Stimulated activated CD8-positive, alpha-beta memory T cell treated with anti-CD3 and anti-CD28 coated beads, Interleukin-7, amount 100 ng/mL, for 1 hour (primary cell): ENCODE data around the gene DESI1.
"Not testable (repeated sequence)": the region's sequence is repeated elsewhere in the genome, so short reads cannot be mapped to it uniquely, and the experiment has no call there.

Experiments used
- DNase-seq, 2 donors: peaks; one replicate each; pipeline ENCODE4 v3.0.0-alpha.2; 2020; ENCODE audit warnings: low read depth in 2 of 2

The DESI1 gene

DNA sequence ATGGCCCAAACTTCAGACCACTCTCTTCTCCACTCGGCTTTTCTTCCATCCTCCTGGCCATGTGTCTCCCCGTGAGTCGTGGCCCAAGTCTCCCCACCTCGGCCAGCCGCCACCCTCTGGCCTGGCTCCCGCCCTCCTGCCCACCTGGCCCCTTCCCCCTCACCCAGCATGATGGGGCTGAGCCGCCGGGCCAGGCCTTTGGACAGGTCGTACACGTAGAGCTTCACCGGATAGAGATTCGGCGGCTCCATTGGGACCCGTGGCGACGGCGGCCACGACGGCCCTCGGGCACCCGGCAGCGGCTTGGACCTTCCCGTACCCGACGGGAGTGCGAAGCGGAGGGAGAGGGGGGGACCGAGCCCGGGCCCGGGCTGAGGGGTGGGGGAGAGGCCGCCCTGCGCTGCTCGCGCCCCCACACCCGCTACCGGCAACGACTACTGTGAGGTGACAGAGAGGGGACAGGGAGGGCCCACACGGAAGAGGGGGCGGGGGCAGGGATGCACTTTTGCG, at the start of gene DESI1:
TSS of gene DESI1 (minus strand) at position 455 of the 510 bp plus-strand sequence. CDS start at position 251, 204 bp downstream.
- peak in 1 of 2 donors; percentile 5 for DNase-seq

DNA sequence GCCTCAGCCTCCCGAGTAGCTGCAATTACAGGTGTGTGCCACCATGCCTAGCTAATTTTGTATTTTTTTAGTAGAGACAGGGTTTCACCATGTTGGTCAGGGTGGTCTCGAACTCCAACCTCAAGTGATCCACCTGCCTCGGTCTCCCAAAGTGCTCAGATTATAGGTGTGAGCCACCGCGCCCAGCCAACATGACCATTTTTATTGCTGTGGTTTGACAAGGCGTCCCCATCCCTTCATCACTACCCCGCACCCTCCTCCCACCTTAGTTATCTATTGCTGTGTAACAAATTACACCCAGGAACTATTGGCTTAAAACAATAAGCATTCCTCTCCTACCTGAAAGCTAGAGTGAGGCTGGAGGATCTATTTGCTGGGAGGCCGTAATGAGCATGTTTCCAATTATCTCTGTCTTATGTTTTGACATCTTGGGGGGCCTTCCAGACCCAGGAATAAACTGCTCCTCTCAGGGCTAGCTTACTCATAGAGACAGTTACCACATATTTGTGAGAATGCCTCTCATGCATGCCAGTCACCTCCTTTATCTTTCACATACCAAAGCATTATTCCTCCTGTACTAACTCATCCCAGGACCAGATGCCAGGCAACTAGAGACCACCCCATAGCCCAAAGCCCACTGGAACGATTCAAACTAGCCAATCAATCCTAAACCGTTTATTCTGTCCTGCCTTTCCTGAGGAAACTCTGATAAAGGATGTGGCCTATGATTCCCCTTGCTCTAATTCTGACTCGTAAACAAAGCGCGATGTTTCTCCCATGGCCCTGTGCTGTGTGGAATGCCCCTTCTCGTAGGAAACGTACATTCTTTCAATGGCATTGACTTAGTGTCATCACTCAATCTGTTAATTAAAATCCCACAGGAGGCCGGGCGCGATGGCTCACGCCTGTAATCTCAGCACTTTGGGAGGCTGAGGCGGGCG, 48.4 kb upstream of the DESI1 start:
- DNase-seq, result no peak

DNA sequence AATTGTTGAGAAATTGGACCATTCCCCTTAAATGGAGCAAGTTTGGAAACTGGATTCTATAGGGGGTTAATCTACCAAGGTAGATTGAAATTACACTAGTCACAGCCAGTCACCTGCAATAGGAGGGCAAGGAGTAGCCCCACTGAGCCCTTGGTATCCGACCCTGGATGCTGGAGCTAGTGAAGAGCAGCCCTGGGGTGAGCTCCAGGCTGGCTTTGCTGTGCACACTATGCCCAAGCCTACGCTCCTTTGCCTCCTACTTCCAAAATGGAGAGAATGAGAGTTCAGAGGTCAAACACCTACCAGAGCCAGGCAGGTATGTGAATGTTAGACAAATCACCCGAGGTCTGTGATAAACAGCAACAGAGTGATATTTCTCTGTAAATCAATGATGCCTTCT, 44.1 kb upstream of the DESI1 start:
- no peak for DNase-seq

DNA sequence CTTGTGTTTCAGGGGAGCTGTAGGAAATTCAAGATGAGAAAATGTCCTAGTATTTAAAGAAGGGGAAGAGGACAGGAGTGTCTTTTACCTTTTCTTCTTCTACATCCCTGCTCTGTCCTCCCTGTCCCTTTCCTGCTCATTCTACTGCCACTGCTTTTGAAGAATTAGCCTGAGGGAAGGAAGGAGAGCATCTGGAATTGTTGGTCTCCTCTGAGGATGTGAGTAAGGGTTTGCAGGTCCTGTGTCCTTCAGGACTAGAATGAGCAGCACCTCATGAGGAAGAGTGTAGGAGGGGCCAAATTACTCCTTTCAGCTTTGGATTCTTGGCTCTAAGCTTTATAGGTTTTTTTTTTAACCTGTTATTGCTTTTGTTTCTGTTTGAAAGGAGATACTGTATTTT, 43.6 kb upstream of the DESI1 start:
- DNase-seq, result no peak

DNA sequence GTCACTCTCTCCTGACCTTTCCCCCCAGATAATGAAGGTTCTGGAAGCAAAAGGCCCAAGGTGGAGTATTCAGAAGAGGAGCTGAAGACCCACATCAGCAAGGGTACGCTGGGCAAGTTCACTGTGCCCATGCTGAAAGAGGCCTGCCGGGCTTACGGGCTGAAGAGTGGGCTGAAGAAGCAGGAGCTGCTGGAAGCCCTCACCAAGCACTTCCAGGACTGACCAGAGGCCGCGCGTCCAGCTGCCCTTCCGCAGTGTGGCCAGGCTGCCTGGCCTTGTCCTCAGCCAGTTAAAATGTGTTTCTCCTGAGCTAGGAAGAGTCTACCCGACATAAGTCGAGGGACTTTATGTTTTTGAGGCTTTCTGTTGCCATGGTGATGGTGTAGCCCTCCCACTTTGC, 42.8 kb upstream of the DESI1 start:
- DNase-seq, result not testable (repeated sequence)

DNA sequence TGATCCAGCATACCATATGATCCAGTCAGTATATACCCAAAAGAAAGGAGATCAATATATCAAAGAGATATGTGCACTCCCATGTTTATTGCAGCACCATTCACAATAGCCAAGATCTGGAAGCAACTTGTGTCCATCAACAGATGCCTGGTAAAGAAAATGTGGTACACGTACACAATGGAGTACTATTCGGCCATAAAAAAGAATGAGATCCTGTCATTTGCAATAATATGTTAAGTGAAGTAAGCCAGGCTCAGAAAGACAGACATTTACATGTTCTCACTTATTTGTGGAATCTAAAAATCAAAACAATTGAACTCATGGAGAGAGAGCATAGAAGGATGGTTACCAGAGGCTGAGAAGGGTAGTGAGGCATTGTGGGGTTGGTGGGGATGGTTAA, 40.9 kb upstream of the DESI1 start:
- DNase-seq, result no peak

DNA sequence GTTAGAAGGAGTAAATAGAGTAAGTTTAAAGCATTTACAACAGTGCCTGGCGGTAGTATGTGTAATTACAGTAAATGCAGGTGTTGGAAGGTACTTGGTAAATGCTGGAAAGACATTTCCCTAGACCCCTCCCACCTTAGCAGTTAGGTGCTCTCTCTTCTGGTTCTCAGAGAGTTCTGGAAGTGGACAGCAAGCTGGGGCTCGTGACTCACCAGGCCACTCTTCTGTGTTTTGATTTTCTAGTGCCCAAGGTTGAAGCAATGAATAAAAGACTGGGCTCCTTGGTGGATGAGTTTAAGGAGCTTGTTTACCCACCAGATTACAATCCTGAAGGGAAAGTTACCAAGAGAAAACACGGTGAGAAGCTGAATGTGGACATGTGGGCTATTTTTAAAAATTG, 40.2 kb upstream of the DESI1 start:
- DNase-seq, result no peak

DNA sequence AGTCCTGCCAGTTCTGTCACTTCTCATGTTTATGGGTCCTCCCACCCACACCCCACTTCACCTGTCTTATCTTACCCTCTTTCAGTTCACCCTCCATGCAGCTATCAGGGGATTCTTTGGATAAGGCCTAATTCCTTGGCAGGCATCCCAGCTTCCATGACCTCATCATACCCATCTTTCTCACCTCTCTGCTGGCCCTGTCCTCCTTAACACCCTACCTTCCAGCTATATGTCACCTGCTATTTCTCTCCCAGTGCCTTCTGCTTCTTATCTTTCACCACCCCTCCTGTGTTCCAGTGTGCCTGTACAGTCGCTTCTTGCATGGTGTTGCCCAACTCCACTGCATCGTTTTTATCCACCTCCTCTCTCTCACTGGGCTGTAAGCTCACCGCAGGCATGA, 39.6 kb upstream of the DESI1 start:
- DNase-seq, result no peak

DNA sequence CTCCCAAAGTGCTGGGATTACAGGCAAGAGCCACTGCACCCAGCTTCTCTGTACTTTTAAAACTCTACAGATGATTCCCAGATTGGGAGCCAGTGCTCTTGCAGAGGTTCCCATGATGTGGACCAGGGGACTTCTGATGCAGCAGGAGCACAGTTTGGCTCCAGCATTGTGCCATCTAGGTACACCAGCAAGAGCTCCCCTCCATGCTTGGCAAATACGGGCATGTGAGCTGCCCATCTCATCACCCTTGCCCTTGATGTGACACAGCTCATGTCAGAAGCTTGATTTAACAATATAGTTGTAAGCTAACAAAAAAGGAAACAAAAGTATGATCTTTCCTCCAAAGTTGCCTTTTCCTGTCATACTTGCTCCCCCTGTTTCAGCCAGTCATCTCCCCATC, 39.1 kb upstream of the DESI1 start:
- no peak for DNase-seq

DNA sequence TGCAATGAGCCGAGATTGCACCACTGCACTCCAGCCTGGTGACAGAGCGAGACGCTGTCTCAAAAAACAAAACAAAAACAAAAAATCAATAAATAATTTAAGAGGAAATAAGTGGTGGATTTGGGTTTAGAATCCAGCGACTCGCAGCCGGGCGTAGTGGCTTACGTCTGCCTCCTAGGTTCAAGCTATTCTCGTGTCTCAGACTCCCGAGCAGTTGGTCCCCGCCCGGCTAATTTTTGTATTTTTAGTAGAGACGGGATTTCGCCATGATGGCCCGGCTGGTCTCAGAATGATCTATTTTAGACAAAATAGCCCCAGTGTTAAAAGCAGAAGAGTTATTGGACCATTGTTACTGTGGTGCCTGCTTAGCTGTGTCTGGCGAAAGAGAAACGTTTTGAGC, 38.0 kb upstream of the DESI1 start:
- no peak for DNase-seq

DNA sequence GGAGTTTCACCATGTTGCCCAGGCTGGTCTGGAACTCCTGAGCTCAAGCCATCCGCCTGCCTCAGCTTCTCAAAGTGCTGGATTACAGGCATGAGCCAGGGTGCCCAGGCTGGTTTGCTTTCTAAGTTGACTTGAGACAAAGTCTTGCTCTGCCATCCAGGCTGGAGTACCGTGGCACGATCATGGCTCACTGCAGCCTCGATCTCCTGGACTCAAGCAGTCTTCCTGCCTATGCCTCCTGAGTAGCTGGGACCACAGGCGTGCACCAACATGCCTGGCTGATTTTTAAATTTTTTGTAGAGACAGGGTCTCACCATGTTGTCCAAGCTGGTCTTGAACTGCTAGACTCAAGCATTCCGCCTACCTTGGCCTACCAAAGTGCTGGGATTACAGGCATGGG, 36.9 kb upstream of the DESI1 start:
- no peak for DNase-seq

DNA sequence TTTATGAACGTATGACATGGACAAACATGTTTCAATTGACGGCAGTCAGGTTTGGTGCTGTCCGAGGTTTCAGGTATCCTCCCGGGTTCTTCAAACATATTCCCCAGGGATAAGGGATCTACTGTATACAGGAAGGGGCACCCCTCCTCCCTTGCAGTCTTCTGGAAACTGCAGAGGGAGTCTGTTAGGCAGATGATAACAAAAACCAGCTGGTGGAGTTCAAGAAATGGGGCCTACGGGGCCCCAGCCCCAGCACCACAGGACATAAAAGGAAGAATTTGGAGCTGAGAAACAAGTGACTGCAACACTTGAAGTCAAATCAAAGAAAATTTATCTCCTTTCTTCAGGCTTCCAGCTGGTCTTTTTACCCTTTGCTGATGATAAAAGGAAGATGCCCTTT, 35.7 kb upstream of the DESI1 start:
- DNase-seq, result no peak

DNA sequence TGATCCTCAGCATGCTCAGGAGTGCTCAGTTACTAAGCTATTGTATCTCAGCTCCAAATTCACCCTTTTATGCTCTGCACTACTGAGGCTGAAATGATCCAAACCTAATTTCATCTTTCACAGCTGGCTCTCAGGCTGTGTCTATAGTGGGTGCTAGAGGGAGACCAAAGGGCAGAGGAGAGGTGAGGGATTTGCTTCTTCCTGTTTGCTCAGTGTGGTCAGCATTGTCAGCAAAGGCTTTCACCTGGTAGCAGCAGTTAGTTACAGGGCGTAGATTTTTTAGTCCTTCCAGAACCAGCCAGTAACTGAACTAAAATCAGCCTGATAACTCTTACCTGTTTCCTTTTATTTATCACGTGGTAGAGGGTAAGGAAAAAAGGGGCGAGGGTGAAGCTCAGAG, 33.5 kb upstream of the DESI1 start:
- DNase-seq, result no peak

DNA sequence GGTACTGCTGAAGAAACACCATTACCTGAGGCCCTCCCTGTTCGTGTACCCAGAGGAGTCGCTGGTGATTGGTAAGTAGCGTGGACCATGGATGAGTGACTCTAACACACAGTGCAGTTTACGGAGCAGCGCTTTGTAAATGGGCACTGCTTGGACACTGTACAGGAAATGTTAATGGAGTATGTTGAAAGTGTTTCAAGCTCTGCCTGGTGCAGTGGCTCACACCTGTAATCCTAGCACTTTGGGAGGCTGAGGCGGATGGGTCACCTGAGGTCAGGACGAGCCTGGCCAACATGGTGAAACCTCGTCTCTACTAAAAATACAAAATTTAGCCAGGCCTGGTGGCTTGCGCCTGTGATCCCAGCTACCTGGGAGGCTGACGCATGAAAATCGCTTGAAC, 30.0 kb upstream of the DESI1 start:
- no peak for DNase-seq

DNA sequence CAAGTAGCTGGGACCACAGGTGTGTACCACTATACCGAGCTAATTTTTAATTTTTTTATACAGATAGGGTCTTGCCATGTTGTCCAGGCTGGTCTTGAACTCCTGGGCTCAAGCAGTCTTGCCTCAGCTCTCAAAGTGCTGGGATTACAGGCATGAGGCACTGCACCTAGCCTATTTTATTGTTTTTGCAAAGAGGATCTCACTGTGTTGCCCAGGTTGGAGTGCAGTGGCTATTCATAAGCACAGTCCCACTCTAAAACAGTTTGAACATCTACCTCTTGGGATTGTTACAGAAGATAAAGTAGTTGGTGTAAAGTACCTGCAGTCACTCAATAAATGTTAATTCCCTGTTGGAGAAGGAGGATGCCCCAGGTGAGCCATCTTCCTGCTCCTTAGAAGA, 29.4 kb upstream of the DESI1 start:
- no peak for DNase-seq

DNA sequence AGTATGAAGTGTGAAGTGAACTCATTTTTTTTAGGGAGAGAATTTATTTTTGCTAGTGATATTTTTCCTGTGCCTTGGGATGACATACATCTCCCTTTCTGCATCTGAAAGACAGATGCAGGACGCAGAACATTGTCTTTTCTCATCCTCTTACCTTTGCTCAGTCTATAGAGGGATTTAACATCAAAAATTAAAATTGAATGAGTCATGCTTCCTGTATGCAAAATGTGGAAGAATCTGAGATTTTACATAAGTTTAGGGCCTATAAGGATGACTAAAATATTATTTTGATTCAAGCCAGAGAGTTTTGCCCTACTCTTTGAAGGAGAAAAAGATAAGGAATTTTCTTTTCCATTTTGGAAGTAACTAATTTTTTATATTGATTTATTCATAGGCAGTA, 27.6 kb upstream of the DESI1 start:
- no peak for DNase-seq

DNA sequence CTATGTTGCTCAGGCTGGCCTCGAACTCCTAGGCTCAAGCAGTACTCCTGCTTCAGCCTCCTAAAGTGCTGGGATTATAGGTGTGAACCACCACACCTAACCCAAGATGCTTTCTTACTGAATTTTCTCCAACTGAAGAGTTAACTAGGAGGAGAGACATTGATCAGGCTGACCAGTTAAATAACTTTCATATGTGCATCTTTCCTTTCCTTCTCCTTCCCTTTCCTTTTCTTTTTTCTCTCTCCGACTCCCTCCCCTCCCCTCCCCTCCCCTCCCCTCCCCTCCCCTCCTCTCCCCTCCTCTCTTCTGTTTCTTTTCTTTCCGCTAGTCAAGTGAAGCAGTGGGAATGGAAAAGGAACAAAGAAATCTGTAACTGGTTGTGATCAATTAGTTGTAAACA, 26.9 kb upstream of the DESI1 start:
- no peak for DNase-seq

DNA sequence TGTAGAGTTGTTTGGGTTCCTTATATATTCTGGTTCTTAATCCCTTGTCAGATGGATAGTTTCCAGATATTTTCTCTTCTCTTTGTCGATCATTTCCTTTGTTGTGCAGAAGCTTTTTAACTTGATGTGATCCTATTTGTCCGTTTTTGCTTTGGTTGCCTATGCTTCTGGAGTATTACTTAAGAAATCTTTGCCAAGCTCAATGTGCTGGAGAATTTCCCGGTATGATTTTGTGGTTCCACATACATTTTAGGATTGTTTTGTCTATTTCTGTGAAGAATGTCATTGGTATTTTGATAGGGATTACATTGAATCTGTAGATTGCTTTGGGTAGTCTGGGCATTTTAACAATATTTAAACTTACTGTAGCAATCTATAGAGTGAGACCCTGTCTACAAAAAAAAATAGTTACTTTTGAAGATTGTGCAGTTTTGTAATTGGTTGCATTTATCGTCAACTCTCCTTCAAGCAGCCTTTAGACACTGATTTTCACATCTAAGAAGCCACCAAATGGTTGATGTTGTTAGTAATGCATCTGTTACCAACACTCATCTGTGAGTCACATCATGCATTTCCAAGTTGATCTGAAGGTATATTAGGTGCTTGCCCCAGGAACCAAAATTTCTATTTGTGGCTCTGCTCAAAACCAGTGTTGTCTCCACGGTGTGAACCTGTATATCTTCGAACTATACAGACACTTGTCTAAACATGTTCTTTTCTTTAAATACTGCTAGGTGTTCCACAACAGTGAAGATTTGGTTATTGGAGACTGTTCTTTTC, 21.7 kb upstream of the DESI1 start:
- DNase-seq, result no peak

DNA sequence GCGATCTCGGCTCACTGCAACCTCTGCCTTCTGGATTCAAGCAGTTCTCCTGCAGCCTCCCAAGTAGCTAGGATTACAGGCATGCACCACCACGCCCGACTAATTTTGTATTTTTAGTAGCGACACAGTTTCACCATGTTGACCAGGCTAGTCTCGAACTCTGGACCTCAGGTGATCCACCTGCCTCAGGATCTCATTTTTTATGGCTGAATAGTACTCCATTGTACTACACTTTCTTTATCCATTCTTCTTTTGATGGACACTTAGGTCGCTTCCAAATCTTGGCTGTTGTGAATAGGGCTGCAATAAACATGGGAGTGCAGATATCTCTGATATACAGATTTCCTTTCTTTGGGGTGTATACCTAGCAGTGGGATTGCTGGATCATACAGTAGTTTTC, 21.0 kb upstream of the DESI1 start:
- DNase-seq, result no peak

DNA sequence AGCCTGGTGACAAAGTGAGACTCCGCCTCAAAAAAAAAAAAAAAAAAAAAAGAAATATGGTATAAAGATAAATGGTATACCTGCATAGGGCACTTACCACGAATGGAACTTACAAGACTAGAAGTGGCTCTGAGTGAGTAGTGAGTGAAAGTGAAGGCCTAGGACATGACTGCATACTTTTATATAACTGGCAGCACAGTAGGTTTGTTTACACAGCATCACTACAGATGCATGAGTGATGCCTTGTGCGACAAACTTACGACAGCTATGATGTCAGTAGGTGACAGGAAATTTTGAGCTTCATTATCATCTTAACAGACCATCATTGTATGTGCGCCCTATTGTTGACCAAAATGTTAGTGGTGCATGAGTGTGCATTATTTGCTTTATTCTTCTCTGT, 17.9 kb upstream of the DESI1 start:
- no peak for DNase-seq

DNA sequence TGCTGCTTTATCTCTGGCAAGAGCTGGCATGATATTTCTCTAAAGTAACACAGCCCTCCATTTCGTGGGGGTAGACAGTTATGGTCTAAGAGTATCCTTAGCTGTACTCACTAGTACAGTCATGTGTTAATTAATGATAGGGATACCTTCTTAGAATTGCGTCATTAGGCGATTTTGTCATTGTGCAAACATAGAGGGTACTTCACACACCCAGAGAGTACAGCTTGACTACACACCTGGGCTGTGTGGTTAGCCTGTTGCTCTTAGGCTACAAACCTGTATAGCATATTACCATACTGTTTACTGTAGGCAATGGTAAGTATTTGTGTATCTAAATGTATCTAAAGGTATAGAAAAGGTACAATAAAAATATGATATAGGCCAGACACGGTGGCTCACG, 17.3 kb upstream of the DESI1 start:
- no peak for DNase-seq

DNA sequence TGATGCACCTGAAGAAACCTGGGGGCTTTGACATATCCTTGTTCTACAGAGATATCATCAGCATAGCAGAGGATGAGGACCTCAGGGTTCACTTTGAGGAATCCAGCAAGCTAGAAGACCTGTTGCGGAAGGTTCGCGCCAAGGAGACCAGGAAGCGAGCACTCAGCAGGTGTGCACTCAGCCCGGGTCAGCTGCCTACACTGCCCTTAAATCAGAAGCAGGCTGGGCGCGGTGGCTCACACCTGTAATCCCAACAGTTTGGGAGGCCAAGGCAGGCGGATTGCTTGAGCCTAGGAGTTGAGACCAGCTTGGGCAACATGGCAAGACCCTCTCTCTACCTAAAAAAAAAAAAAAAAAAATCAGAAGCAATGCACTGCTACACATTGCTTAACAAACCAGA, 16.8 kb upstream of the DESI1 start:
- not testable (repeated sequence) for DNase-seq

DNA sequence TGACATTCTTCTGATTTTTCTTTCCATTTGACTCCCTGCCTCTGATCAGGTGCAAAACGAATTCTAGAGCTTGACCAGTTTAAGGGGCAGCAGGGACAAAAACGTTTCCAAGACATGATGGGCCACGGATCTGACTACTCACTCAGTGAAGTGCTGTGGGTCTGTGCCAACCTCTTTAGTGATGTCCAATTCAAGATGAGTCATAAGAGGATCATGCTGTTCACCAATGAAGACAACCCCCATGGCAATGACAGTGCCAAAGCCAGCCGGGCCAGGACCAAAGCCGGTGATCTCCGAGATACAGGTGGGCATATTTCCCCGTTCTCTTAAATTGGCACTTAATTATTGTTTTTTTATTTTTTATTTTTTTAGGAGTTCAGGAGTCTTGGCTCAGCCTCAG, 15.6 kb upstream of the DESI1 start:
- DNase-seq, result no peak
